ENCODE data around the gene CPA2. TPM values are rescaled to one million over a fixed set of nuclear protein-coding genes. Genes with fewer than 3 reads are reported as not detected.

Gene CPA2
- total RNA-seq, 1 donor from 2014 or later: 1.2 TPM

DNA sequence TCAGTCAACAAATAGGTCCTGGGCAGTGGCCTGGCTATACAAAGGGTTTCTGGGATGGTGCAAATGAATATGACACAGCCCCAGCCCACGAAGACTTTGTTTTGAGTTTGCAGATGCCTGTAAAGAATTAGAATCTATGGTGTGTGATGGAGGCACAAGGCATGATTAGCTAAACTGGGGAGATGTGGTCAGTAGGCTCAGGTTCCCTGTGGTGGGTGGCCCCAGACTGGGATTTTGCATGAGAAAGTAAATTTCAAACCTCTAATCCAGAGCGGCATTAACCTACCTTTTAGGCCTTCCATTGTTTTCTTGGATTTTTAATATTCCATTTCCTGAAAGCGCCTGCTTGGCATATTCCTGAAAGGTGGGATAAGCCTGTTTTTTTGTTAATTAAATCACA lies 71.6 kb downstream of the CPA2 start:
- peaks cover 6% of the 10 kb centered on the region for H3K4me1 Mint-ChIP-seq
- DNase-seq (ENCODE audit: low read depth, low spot score): no peak
- H3K9me3 Mint-ChIP-seq: no peaks in the 10 kb centered on the region
- no peak overlapping the region for H3K27ac Mint-ChIP-seq (ENCODE audit: unreplicated experiment)
- no peak overlapping the region for H3K4me3 Mint-ChIP-seq
- no peaks in the 10 kb centered on the region for H3K36me3 Mint-ChIP-seq (ENCODE audit: low read depth)
- no peaks in the 10 kb centered on the region for H3K27me3 Mint-ChIP-seq (ENCODE audit: low read depth)
- TF ChIP-seq, protein P1, sequence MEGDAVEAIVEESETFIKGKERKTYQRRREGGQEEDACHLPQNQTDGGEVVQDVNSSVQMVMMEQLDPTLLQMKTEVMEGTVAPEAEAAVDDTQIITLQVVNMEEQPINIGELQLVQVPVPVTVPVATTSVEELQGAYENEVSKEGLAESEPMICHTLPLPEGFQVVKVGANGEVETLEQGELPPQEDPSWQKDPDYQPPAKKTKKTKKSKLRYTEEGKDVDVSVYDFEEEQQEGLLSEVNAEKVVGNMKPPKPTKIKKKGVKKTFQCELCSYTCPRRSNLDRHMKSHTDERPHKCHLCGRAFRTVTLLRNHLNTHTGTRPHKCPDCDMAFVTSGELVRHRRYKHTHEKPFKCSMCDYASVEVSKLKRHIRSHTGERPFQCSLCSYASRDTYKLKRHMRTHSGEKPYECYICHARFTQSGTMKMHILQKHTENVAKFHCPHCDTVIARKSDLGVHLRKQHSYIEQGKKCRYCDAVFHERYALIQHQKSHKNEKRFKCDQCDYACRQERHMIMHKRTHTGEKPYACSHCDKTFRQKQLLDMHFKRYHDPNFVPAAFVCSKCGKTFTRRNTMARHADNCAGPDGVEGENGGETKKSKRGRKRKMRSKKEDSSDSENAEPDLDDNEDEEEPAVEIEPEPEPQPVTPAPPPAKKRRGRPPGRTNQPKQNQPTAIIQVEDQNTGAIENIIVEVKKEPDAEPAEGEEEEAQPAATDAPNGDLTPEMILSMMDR (conservative IDR thresholded peaks at IDR 0.05): no peak

Other genes starting within 250 kb of the CPA2 start
- 33.6 and 35.1 TPM in 2 replicates for gene ZC3HC1, start 215.5 kb upstream of the CPA2 start, total RNA-seq
- gene KLHDC10, start 196.3 kb upstream of the CPA2 start, total RNA-seq: 32.4 and 33.8 TPM in 2 replicates
- gene TMEM209, start 61.5 kb upstream of the CPA2 start, total RNA-seq: 41.8 and 43.6 TPM in 2 replicates
- not detected in 2 replicates for gene SSMEM1, start 59.0 kb upstream of the CPA2 start, total RNA-seq
- gene CPA4, start 26.3 kb downstream of the CPA2 start, total RNA-seq: 0.41 and 0.72 TPM in 2 replicates
- not detected in 2 replicates for gene CPA5, start 78.0 kb downstream of the CPA2 start, total RNA-seq
- not detected in 2 replicates for gene CPA1, start 113.6 kb downstream of the CPA2 start, total RNA-seq
- gene CEP41, start 174.2 kb downstream of the CPA2 start, total RNA-seq: 27.8 and 29.3 TPM in 2 replicates
- gene MEST, start 225.2 kb downstream of the CPA2 start, total RNA-seq: 212 and 236 TPM in 2 replicates